HEK293T (cell line): Measurements from ENCODE around the gene SUSD1.

ENCODE experiments used
- FOXM1 ChIP-seq: fragments of 450-650 bp; IDR thresholded peaks from 2 replicates; pipeline ENCODE4 v1.6.1; 2017; ENCODE audit warnings: mild to moderate bottlenecking, borderline replicate concordance
- NFRKB ChIP-seq: fragments of 450-650 bp; IDR thresholded peaks from 2 replicates; pipeline ENCODE4 v1.6.1; 2016; ENCODE audit warnings: mild to moderate bottlenecking, moderate library complexity
- SUZ12 ChIP-seq: fragments of 450-650 bp; IDR thresholded peaks from 2 replicates; pipeline ENCODE4 v1.6.1; 2016; ENCODE audit warnings: mild to moderate bottlenecking

DNA sequence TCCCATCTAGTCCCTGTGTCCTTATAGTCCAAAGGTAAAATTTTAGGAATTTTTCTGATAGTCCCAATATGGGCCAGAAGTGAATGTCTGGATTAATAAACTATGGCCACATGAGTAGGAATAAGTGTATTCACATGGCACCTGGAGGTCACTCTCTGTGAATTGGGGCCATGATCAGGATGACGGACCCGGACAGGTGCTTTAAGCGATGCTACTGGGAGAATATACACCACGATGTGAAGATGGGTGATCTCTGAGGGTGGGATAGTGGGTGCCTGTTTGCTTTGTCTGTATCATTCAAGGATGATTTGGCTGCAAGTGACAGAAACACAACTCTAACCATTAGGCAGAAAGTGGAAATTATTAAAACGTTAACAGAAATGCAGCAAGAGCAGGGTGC, 177.3 kb downstream of the SUSD1 start:
- TF ChIP-seq SUZ12 (no peak), NFRKB (no peak), FOXM1 (no peak)
